Stimulated activated CD8-positive, alpha-beta memory T cell treated with anti-CD3 and anti-CD28 coated beads, Interleukin-7, amount 100 ng/mL, for 4 hours (primary cell): Measurements from ENCODE around the gene FJX1.

ENCODE experiments used
- DNase-seq, 2 donors: peaks; one replicate each; pipeline ENCODE4 v3.0.0-alpha.2; 2020; ENCODE audit warnings: low read depth in 2 of 2

The FJX1 gene, protein sequence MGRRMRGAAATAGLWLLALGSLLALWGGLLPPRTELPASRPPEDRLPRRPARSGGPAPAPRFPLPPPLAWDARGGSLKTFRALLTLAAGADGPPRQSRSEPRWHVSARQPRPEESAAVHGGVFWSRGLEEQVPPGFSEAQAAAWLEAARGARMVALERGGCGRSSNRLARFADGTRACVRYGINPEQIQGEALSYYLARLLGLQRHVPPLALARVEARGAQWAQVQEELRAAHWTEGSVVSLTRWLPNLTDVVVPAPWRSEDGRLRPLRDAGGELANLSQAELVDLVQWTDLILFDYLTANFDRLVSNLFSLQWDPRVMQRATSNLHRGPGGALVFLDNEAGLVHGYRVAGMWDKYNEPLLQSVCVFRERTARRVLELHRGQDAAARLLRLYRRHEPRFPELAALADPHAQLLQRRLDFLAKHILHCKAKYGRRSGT

DNA sequence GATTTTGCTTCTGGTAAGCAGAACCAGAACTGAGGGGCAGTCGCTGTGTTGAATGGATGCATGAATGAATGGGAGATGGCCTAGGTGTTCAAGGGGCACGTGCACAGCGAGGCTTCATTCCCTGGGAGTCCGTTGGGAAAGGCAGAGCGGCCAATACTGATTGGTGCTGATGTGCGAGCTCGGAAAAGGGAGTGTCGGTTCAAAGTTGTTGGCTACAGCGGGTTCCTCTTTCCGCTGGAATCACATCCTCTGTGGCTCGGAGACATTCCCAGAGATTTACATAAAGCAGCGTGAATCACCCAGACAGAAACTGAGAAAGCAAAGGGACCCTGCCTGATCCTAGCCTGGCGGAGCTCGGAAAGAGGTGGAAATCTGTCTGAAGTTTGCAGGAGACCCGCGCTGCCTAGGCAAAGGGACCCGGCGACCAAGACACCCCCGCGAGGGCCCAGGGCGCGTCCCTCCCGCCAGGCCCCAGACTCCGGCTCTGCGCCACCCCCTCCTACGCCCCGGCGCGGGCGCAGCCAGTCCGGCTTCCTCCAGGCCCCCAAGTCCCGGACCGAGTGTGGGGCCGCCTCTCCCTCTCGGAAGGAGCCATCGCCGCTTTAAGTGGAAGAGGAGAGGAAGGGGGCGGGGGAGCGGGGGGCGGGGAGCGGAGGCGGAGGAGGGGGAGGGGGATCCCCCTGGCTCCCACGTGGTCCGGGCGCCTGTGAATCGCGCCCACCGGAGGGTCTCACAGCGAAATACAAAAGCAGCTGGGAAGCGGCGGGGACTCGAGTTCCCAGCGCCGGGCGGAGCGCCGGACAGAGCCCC is at the start of gene FJX1:
Gene FJX1, plus strand, starts transcription at position 774 of the 810 bp plus-strand sequence. CDS start 177 bp downstream, outside the sequence.
- DNase-seq = peak in 1 of 2 donors; percentile 12

DNA sequence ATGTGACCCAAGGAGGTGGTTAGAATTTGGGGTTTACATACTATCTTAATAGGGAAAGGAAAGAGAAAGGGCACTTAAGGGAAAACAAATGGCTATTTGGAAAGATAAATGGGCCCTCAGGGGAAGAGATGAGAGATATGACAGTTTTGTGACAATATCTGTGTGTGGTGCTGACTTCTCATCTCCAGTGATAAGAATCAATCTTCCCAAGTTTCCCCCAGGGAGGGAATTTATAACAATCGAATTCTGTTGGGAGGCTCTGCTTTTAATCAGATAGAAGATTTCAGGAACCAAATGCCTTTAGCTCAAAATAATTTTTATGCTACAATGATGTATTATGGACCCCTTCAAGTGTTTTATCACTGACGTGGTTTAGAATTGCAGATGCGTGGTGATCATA is 46.6 kb upstream of the FJX1 start:
- no peak for DNase-seq

DNA sequence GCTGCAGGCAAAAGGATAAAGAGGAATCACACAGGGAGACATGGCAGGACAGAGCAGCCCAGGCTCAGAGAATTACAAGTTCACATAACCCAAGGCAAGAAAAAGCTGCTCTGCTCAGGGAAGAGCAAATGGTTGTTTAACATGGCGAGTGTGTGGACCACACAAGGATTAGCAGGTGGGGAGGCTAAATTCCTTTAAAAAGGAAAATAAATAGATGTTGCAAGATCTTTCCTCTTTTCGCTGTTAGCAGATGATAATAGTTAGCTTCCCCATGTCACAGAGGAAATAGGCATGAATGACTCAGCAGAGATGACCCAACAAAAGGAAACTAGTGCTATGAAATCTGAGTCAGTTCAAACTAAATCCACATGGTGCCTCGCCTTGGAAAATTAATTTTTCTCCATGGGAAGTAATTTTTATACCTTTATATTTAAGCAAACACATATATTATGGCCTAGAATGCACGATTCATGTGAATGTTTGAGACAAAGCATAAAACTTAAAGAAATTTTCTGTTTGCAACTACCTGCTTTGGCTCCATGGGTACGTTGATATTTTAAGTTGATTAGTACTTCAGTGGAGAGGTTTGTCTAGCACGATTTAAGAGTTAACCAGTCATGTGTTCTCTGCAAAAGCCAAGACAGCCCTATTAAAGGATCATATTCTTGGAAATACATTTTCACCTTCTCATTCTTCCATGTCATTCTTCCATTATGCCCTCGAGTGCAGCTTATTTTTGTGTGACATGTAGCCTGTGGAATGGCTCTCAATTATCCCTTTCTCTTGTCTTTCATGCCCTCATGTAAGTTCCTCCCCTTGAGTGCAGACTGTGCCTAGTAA is 38.5 kb upstream of the FJX1 start:
- DNase-seq = no peak

DNA sequence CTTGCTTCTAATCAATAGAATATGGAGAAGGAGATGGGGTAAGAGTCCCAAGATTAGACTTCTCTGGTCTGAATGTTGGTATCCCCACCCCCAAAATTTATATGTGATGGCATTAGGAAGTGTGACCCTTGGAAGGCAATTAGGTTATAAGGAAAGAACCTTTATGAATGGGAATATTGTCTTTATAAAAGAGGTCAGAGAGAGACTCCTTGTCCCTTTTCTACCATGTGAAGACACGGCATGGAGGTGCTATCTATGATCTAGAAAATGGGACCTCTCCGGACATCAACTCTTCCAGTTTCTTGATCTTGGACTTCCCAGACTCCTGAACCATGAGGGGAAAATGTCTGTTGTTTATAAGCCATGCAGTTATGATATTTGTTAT is 37.9 kb upstream of the FJX1 start:
- DNase-seq = no peak

DNA sequence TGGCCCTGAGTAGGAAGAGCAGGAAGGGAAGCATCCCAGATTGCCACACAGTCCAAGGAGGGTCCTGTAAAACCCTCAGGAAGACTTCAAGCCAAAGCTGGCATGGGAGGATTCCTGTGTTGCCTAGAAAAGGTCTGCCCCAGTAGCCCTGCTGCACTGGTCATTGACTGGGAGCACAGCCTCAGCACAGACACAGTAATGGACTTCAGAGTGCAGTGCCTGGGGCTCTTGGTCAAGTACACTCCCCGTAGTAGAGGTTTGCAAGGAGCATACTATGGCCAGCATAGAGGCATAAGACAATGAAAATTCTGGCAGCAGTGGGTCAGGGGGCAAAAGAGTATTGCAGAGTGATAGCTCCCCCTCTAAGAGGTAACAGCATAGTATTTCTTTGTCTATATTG is 36.2 kb upstream of the FJX1 start:
- no peak for DNase-seq

DNA sequence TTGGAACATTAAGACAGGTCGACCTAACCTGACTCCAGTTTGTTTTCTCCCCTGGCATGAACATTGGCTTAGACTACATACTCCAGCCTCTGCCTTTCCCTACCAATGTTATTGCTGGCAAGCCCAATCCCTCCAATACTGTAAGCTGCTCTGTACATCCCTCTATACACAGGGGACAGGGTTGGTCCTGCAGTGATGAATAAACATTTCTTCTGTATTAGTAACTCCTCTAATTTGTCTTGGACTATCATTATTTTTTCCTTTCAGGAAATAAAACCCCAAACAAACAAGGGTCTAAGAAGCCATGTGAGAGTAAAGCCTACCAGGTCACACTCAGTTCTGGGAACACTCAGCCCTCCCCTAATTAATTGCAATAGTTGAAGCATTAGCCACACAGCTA is 35.1 kb upstream of the FJX1 start:
- DNase-seq = no peak

DNA sequence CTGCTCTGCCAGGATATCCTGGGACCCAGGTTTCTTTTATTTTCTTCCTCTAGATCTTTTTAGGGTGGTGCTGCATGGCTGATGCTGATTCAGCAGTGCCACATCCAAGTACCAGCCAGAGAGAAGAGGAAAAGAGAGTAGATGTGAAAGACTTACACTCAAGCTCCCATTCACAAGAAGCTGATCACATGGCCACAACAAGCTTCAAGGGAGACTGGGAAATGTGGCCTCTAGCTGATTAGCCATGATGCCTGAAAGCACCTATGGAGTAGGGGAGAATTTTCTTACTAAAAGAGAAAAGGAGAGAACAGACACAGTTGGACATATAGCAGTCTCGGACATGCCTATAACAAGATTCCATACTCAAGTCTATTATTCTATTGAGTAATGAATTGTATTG is 34.4 kb upstream of the FJX1 start:
- DNase-seq = no peak

DNA sequence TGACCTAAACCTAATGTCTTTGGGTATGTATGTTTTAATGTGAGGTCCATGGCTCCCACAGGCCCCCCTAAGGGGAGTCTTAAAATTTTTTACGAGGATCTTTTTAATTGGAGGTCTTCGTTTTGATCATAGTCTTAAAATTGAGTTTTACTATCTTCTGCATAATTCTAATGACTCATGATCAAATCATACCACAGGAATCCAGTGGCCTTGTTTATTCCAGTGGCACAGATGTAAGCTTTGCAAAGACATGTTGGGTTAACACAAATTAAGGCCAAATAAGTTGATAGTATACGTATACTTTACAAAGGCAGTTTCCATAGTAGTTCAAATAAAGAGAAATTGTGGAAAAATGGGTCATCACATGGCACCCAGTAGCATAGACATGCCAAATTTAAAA is 33.9 kb upstream of the FJX1 start:
- no peak for DNase-seq

DNA sequence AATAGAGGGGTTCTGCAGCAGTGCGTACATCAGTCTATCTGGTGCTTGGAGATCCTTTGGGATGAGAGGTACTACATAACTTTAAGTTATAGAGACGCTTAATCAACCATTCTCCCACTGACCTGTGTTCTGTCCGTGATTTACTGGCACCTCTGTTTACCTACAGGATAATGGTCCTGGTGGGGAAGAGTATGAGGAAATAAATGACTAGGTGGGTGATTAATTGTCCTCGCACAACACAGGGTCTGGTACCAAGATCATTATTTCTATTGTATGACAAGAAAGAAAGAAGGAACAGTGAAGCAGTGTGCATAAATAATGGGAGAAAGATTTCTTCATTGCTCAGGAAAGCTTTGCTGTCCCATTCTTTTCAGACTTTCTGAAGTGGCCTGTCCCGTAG is 32.8 kb upstream of the FJX1 start:
- DNase-seq = no peak

DNA sequence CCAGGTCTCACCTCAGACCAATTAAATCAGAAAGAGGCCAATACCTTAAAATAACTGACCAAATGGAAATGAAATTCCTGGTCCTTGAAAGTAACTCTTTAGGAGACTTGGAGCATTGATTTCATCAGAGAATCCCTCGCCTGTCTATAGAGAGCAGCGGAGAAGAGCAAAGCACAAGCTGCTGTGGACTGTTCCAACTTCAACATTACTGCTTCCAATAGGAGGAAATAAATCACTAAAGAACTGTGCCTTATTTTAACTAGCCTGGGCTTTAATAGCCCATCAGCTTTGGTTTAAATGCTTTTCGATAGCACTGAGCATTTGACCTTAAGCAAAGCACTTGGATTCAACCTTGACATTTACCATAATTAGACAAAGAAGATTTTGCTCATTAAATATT is 32.0 kb upstream of the FJX1 start:
- DNase-seq = no peak

DNA sequence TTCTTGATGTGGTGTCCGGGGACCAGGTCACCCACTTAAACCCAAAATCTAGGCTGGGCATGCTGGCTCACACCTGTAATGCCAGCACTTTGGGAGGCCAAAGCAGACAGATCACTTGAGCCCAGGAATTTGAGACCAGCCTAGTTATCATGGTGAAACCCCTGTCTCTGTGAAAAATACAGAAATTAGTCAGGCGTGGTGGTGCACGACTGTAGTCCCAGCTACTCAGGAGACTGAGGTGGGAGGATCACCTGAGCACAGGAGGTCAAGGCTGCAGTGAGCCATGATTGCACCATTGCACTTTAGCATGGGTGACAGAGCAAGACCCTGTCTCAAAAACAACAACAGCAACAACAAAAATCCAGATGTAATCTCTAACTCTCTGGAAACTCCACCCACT is 30.3 kb upstream of the FJX1 start:
- DNase-seq = no peak

DNA sequence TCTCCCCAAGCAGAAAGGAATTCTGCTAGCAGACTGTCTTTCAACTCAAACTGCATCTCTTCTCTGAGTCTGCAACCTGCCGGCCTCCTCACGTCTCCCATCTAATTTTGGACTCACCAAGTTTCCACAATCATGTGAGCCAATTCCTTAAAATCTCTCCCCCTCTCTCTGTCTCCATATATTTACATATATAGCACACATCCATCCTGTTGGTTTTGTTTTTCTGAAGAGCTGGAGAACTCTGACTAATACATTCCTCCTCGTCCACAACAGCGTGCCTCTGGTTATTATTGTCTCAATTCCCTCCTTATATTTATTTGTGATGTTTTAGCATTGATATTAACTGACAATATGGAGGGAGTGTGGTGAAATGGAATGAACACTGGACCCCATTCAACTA is 29.6 kb upstream of the FJX1 start:
- no peak for DNase-seq

DNA sequence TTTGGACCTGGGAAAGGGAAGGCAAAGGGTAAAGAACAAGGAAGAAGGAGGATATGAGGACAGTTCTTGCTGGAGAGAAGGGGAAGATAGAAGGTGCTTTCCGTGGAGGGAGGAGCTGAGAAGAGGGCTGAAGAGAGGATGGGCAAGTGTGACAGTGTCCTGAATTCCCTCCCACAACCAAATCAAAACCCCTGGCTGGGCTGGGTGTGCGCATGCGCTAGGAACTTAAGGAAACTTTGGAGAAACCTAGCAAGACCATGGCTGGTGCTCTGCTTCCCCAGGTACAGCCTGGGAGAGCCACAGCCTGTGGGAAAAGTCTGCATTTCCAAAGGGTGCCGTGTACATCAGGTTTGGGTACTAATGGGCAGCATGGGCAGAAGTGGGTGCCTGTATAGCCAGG is 29.0 kb upstream of the FJX1 start:
- DNase-seq = no peak

DNA sequence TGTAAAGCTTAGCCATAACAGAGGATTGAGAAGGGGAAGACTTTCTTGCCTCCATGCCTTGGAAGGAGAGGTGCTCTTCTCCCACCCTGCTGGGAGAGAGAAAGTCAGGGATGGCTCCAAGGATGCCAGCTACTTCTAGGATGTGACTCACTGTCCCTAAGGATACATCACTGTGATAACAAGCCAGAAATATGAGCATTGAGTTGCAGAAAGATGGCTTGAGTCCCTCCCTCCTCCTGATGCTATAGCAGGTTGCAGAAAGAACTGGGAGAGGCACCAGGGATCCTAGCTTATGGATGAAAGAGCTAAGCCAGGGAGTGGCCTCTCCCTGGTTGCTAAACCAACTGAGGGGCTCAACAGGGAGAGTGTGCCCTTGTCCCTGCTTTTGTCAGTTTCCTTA is 27.8 kb upstream of the FJX1 start:
- no peak for DNase-seq

DNA sequence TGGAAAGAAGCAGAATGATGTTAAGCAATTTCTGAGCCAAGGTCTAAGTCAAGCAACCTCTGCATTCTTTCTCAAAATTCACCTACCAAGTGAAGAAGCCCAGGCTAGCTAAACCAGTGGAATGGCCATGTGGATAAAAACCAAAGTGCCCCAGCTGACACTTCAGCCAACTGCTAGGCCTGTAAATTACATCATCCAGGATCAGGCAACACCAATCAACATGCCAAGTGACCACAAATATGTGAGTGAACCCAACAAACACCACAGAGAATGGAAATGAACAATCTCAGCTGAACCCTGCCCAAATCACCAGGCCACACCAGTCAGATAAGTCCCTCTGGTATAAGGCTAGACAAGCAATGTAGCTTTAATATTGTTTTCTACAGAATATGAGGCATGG is 25.1 kb upstream of the FJX1 start:
- DNase-seq = no peak

DNA sequence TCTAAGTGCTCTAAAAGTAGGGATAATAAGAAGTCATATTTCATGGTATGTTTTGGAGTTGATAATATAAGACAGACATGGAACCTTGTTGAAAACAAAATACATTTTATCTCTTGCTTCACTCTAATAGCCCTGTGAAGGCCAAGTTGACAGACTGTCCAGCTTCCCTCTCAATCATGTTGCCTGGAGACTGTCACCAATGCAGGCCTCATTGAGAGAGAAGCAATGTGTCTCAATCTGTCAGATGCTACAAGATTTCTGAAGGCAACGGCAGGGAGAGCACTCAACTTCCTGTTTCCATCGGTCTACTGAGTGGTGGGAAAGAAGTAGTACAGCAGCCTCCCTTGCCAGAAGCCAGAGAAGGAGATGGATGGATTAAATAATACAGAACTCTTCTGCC is 23.6 kb upstream of the FJX1 start:
- no peak for DNase-seq

DNA sequence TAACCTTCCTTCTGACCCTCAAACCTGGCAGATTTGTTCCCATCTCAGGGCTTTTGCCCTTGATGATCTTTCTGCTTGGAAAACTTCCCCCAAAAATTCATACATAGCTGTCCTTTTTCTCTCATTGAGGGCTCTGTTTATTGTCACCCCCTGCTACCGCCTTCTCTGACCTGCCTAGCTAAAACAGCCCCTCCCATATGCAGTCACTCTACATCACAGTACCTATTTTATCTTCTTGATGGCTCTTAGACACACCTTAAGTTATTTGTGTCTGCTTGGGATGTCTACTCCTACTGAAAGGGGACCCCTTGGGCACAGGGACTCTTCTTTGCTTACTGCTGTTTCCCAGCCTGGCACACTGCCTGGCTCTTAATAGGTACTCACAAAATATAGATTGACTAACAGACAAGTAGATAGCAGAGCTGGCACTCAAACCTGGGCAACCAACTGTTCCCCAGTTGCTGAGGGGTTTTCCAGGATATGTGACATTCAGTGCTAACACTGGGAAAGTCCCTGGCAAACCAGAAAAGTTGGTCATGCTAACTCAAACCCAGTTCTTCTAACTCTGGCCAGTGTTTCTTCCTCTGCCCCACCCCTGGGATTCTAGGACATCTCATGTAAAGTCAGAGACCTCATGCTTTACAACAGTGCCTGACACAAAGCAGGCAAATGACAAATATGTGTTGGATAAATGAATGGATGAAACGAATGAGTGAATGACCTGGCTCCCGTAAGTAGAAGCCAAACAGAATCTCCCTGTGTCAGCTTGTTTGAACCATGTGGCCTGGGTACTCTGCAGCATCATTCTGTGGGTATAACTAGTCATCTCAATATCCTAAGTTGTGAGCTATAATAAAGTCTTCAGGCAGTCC is 19.8 kb upstream of the FJX1 start:
- DNase-seq = no peak

DNA sequence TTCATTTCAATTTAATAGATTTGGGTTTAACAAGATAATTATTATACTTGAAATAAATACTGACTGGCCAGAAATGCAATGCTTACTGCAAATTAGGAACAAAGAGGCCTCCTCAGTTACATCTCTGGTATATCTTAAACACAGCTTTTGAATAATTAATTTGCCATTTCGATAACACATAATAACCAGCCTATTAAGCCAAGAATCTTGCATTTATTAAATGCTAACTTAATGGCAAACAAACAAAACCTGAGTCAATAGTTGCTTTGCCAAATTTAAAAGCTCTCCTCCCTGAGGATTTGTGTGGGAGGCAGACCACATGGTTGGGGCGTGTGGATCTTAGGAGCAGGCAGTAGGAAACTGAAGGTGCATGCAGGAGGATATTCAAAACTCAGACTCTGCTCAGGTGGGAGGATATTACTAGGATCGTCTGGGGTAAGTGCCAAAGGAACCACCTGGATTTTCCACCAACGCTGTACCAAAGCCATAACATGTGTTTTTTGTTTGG is 17.9 kb upstream of the FJX1 start:
- DNase-seq = no peak

DNA sequence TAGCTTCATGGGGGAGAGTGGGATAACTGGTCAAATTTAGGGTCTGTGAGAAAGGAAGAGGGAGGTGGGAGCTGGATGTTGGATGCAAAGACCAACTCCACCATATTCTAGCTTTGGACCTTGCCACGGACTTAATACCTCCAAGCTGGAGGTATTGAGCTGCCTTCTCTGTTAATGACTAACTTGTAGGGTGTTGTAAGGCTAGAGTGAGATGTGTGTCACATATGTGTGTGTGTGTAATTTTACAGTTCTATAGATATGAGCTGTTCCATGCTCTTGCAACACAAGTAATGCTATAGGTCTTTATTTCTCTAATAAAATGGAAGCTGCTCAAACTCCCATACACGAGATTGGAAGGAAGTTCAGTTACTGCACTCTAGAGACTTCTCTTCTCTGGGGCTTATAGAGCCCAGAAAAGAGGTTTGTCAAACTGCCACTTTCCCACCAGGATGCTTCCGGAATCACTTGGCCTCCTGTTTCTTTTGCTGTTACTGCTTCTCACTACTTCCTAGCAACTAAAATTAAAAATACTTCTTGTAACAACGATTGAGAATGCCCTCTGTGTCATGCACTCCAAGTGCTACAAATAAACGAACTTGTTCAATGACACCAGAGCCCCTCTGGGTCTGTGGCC is 16.0 kb upstream of the FJX1 start:
- DNase-seq = no peak

DNA sequence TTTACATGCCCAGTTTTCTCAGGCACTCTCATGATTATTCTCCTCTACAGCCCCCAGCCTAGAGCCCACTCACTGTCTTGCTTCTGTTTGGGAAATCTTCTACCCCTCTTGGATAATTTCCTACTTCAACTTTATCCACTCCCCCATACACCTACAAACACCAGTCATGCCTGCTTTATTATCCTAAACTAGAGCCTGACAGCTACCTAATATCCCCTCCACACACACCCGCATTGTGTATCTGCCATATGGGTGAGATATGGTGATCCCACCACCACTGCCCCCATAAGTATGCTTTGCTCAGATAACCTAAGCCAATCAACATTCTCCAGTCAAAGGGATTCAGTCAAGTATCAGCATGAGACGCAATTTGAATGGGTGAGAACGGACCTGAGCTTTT is 15.3 kb upstream of the FJX1 start:
- no peak for DNase-seq

DNA sequence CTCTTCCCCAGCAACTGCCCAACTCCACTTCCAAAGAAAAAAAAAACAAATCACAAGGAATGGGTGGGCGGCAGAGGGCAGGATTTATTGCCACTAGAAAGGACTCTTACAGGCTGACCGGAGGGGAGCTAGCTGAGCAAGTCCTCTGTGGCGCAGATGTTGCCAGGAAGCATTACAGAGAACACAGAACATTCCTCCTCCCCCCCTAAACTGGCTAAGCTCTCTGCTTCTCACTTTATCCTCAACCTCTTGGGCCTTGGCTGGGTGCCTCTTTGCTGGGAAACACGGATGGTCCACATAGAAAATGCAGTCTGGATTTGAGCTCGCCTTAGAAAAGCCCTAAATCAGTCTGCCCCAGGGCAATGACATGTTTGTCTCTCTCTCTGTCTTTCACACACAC is 12.6 kb upstream of the FJX1 start:
- no peak for DNase-seq
